ENCODE data around the gene CDC42EP1.
"Not testable (repeated sequence)": the region's sequence is repeated elsewhere in the genome, so short reads cannot be mapped to it uniquely, and the experiment has no call there.

CDC42EP1 gene, protein sequence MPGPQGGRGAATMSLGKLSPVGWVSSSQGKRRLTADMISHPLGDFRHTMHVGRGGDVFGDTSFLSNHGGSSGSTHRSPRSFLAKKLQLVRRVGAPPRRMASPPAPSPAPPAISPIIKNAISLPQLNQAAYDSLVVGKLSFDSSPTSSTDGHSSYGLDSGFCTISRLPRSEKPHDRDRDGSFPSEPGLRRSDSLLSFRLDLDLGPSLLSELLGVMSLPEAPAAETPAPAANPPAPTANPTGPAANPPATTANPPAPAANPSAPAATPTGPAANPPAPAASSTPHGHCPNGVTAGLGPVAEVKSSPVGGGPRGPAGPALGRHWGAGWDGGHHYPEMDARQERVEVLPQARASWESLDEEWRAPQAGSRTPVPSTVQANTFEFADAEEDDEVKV

DNA sequence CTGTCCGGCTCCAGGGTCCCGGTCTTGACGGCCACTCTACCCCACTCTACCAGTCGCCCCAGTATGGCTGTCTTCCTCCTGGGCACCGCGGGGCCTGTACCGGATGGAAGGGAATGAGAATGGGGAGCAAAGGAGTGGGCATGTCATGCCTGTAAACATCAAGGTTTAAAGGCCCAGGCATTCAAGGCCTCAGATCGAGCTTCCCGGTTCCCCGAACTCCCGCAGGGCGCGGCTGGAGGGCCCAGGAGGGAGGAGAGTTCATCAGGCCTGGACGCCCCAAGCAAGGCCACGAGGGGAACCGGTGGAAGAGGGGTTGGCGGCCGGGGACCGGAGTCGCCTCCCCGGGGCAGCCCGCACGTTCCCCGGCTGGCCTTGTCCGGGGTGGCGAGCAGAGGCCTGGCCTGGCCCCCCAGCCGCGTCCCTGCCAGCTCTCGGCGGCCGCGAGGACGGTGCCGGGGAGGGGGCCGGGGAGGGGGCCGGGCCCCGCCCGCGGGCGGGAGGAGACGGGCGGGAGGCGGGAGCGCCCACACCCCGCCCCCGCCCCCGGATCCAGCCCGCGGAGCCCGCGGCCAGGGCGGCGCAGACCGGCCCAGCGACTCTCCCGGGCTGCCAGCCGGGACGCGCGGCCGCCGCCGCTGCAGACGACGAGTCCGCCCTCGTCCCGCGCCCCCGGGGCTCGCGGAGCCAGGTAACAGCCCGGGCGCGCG lies at the start of gene CDC42EP1:
CDC42EP1 (plus strand) TSS at position 580 of the 707 bp plus-strand sequence. CDS start 5,870 bp downstream, outside the sequence.
- no peak for DNase-seq (ENCODE audit: low read depth)

DNA sequence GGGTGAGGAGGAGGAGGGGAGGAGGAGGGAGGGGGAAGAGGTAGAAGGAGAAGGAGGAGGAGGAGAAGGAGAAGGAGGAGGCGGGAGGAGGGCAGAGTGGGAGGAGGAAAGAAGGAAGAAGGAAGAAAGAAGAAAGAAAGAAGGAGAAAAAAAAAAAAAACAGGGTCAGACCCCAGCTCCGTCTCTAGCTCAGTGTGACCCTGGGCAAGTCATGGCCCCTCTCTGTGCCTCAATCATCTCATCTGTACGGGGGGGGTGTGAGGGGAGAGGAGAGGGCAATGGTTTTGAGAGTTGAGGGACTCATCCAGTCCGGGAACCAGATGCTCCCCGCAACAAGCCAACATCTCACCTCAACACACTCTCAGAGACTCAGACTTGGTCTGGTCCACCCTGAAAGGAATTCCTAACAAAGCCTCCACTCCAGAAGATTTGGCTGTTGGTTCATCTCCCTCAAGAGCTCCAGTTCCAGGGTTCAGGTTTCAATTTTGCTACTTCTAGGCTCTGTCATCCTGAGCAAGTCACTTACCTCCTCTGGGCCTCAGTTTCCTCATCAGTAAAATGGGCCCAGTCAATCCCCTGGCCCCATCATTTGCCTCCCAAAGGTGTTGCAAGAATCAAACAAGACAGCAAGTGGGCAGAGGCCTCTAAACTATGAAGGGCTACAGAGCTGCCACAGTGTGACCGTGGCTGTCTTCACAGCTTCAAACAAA lies 48.7 kb upstream of the CDC42EP1 start:
- DNase-seq (ENCODE audit: low read depth) = no peak

DNA sequence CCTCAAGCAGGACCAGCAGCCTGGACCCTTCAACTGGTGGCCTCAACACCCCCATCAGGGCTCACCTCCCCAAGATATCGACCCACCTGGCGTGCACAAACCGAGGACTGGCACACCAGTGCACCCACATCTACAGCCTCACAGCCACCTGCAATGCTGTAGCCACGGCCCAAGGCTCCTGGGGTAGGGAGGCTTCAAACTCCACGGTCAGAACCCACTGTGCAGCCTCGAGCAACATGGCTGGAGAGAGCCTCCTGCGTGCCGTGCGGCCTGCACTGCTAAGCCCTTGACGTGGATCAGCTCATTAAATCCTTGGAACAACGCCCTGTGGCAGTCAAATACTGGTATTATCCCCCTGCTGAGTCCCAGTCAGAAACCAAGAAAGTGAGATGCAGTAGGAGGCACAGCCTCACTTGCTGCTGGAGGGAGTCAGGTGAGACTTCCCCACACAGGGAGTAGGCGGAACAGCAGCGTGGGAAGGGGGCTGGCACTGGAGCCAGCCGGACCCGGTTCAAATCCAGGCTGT lies 45.7 kb upstream of the CDC42EP1 start:
- no peak for DNase-seq (ENCODE audit: low read depth)

DNA sequence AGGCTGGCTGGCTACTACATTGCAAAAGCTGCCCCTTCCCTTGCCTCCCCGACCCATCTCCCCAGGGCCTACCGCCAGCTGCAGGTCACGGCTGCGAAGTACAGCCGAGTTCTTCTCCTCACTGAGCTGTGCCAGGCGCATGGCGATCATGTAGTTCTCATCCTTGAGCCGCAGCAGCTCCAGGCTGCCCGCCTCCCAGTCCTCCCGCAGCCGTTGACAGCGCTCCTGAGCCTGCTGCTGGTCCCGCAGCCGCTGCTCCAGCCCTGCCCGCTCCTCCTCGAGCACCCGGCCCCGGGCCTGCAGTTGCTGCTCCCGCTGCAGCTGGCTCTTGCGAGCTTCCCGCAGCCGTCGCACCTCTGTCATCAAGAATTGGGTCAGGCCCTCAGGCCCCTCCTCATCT lies 44.4 kb upstream of the CDC42EP1 start:
- DNase-seq (ENCODE audit: low read depth) = no peak

DNA sequence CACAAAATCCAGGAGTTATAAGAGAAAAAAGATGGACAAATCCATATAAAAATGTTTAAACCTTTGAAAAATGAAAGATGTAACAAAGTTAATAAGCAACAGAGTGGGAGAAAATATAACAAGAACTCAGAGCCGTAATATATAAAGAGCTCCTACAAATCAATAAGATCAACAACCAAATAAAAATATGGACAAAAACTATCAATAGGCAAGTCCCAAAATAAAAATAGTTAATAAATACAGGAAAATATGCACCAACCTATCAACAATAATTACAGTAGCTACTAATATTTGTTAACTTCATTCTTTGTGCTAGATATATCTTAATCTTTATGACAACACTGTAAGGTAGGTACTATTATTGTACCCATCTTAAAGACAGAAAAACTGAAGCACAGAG lies 43.8 kb upstream of the CDC42EP1 start:
- DNase-seq (ENCODE audit: low read depth) = no peak

DNA sequence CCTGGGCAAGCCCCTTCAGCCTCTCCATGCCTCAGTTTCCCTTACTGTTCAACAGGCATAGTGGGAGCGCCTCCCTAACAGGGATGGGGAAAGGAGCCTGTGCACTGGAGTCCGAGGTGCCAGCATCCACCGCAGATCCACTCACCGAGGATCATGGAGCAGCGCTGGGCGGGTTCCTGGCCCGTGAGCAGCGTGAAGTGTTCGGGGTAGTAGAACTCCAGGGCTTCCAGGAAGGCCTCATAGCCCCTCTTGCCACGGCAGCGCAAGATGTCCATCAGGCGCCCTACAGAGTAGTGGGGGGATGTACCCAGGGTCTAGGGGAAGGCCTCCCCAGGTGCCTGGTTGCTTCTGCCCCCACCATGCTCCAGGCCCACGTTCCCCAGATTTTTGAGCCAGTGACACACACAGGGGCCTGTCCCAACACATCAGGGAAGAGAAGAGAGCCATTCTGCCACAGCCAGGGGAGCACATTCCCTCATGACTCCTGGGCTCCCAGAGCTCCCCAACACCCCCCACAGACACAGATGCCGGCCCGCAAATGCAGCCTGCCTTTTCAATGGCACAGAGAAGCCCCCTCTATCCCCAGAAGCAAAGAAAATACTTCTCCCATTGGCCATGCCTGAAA lies 42.3 kb upstream of the CDC42EP1 start:
- DNase-seq (ENCODE audit: low read depth) = no peak

DNA sequence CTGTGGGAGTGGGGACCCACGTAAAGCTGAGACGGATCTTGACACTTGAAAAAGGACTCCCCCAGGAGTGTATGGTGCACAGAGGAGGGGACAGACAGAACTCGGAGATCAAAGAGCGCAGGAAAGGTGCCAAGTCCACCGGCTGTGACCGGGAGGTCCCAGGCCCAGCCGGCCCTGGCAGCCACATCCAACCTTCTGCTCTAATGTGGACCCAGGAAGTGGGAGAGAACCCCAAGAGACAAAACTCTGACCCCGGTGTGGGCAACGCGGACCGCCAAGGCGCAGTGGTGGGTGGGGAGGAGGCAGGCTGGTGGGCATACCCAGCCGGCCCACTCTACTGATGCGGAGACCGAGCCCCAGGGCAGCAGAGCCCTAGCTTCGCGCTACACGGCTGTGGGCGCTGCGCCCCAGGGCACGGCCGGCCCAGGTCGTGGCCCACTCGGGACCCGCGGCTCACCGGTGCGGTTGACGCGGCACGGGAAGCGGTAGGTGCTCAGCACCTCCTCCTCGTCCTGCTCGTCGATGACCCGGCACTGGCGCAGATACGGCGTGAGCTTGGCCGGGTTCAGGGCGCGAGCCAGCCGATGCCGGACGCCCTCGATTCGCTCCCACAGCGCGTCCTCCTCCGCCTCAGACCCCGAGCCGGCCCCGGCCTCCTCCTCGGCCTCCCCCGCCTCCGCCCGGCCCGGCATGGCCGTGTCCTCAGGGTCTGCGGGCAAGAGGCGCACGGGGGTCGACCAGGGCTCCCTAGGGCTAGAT lies 41.6 kb upstream of the CDC42EP1 start:
- no peak for DNase-seq (ENCODE audit: low read depth)

DNA sequence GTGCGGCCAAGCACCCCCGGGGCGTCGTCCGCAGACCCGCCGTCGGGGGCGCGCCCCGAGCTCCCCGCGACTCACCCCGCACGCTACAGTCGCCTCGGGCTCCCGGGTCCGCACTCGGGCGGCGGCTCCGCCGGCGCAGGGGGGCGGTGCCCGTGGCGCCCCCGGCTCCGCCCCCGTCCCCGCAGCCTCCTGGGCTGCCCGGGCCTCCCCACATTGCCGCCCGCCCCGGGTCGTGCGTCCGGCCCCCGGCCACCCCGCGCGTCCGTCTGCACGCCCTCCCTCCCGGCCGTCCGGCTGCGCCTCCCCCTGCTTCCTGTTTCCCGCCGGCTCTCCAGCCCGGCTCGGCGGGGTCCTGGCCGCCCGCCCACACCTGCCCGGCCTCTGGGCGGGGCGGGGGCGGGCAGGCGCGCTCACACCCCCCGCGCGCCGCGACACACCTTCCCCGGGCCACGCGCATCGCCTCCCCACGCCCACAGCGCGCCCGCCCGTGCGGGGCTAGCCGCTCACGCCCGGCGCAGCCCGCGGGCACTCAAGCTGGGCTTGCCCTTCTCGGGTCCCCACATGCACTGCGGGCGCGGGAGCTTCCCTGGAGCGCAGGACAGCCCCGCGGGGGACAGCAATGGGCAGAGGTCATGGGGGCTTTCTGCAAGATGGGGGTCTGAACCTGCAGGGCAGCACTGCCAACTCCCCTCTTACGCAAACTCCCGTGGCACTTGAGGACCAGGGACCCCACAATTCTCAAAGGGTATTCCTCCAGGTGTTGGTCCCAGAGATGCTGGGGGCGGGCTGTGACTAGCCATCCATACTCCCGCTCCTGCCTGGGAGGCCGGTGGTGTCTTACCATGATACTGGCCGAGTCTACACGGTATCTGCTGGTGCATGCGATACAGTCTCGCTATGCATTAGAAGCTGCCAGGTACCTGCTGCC lies 40.7 kb upstream of the CDC42EP1 start, which contains the start of gene CARD10:
CARD10 (minus strand) TSS at position 148 of the 928 bp plus-strand sequence. CDS start 215 bp downstream, outside the sequence.
- DNase-seq (ENCODE audit: low read depth) = no peak

DNA sequence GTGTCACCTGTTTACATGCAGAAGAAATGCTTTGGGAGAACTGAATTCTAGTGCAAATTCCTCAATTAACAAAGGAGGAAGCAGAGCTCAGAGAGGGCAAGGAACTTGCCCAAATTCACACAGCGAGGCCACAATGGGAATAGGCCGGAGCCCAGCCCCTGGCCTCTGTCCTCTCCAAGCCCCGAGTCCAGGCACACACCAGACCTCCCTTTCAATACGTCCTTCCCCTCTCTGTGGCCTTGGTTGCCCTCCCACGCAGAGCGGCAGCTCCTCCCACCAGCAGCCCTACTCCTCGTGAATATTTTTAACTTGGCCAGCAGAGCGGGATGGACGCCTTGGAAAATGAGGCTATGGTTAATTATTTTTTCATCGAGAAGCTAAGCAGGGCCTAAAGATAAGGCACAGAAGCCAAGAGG lies 39.5 kb upstream of the CDC42EP1 start:
- DNase-seq (ENCODE audit: low read depth) = no peak

DNA sequence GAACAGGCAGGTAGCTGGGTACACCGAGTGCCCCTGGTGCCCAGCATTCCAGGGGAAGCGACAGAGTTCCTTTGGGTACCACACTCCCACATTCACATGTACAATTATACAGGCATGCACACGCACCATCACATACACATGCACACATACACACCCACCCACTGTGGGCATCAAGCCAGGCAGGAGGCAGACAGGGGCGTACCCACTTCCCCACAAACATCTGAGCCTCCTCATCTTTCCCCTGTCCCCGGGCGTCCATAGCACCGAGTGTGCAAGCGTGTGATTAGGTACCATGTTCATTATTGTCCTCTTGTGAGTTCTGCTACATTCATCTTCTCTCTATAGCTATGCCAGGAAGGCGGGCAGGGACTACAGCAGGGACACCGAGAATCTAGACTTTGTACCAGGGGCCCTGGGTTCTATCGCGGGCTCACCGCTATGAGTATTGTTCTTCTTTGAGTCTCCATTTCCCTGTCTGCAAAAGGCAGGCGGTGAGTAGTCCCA lies 39.0 kb upstream of the CDC42EP1 start:
- no peak for DNase-seq (ENCODE audit: low read depth)

DNA sequence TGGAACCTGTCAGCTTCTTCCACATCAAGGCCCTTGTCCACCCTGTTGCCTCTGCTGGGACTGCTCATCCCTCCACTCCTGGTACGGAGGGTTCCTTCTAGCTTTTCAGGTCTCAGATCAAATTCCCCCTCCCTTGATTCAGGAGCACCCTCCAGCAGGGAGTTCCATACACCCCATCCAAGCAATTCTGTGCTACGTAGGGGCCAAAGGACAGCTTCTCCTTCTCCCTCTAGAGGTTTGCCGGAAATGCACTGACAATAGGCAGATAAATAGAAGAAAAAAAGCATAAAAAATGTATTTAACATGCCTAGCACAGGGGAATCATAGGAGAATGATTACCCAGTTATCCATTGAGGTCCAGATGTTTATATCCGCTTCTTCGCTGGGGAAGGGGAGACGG lies 37.8 kb upstream of the CDC42EP1 start:
- DNase-seq (ENCODE audit: low read depth) = no peak

DNA sequence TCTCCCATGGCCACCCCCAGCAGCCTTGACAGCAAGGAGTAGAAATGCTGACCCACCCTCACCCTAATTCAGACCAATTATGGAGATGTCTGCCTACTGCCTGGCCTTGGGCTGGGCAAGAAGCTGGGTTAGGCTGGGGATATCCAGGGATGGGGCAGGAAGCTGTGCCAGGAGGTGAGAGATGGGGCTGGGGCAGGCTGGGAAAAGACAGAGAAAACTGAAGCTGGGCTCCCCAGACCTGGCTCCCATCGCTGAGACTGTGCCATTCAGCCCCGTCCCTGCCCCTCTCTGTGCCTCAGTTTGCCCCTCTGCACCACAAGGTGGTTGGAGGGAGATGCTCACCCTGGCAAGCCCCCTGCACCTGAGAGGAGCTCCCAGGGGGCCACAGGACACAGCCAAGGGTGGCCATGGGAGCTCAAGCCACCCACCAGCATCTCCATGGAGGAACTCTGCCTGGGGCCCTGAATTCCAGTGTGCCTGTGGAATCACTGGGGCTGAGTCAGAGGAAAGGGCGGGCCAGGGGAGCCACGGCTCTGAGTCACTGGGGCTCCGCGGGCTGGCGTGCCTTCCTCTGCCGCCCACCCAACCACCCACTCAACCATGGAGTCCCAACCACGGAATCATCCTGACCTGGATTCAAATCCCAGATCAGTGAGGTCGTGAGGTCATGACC lies 35.1 kb upstream of the CDC42EP1 start:
- DNase-seq (ENCODE audit: low read depth) = no peak

DNA sequence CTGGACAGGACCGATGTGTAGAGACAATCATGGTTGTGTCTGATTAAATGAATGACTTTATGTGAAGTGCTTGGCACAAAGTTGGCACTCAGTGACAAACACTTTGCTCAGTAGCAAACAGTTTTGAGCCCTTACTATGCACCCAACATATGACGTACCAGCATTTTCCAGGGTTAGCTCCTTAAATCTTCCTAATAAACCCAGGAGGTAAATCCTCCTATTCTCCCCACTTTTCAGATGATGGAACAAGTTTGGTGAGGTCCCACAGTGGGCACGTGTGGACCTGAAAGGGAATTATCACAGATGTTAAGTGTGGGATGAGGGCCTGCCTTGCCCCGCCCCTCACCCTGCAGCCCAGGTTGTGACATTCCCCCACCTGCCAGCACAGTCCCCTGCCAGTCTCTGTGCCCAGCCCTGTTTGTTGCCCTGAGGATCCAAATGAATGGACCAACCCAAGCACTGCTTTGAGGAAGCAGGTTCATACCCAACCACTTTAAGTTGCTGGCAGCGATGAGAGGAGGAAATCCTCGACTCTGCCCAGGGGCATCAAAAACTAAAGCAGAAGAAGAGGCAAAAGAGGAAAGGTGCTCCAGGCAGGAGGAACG lies 34.4 kb upstream of the CDC42EP1 start:
- no peak for DNase-seq (ENCODE audit: low read depth)

DNA sequence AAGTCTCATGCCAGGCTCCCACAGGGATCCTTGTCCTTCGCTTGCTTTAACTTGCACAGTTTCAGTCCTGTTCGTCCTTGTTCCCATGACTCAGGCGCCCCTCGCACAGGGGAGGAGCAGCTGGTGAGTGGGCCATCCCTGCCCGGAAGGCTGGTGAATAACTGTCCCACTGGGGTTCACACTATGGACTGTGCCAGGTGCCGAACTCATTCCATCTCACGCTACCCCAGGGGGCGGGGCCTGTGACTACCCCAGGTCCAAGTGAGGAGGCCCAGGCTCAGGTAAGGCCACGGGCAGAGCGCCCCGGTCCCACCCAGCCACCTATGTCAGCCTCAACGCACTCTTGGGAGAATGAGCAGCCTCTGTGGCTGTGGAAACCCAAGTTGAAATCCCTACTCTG lies 33.9 kb upstream of the CDC42EP1 start:
- DNase-seq (ENCODE audit: low read depth) = no peak

DNA sequence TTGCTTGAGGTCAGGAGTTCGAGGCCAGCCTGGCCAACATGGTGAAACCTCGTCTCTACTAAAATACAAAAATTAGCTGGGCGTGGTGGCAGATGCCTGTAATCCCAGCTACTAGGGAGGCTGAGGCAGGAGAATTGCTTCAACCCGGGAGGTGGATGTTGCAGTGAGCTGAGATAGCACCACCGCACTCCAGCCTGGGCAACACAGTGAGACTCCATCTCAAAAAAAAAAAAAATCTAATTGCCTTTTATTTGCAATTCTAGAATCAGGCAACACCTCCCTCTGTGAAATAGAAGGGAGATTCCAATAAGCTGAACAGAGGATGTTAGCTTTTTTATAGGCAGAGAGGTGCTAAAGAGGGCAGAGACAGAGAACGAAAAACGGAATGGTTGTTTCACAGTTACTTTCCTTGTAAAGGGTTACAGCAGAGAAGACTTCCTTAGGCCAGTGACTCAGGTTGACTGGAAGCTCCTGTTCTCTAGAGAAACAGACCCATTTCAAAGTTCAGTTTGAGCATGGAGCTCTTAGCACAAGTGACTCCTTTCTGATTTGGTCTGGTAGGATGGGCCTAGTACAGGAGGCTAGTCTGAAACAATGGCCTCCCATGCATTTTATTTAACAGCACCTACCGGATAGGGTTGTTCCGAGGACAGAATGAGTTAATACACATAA lies 33.1 kb upstream of the CDC42EP1 start:
- not testable (repeated sequence) for DNase-seq (ENCODE audit: low read depth)

DNA sequence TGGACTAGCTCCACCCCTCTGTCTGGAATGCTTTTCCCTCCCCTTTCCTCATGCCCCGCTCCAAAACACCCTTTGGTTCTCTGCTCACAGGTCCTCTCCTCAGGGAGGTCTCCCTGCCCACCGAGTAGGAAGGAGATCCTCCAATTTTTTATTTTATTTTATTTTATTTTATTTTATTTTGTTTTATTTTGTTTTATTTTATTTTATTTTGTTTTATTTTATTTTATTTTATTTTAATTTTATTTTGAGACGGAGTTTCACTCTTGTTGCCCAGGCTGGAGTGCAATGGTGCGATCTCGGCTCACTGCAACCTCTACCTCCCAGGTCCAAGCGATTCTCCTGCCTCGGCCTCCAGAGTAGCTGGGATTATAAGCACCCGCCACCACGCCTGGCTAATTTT lies 32.3 kb upstream of the CDC42EP1 start:
- DNase-seq (ENCODE audit: low read depth) = not testable (repeated sequence)

DNA sequence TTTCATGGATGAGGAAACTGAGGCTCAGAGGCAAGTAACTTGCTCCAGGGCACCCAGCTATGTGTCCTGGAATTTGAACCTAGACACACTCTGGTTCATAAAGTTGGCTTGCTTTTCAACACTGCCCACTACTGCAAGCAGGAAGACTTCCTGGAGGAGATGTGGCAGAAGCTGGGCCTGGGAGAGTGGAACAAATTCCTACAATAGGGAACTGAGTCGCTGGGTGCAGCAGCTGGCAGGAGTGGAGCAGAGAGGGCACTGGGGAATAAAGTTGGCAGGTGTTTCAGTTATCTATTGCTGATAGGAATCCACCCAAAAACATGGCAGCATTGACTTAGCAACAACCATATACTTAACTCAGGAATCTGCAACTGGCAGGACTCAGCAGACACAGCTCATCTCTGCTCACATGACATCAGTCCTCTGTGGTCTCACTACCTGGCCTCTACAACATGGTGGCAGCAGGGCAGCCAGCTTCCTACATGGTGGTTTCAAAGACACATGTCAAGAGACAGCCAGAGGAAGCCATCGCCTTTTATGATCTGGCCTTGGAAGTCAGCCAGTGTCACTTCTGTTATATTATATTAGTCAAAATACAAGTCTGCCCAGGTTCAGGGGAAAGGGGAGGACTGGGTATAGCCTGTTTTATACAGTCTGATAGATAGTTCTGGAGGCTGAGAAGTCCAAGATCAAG lies 30.5 kb upstream of the CDC42EP1 start:
- no peak for DNase-seq (ENCODE audit: low read depth)

DNA sequence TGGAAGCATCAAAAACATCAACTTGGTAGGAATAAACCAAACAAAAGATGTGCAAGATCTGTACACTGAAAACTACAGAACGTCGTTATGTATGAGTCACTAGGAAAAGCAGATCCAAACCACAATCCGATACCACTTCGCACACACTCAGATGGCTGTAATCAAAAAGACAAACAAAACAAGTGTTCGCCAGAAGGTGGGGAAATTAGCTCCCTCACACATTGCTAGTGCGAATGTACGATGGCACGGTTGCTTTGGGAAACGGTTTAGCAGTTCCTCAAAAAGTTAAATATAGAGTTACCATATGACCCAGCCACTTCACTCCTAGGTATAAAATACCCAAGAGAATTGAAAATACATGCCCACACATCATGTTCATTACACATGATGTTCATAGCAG lies 26.3 kb upstream of the CDC42EP1 start:
- DNase-seq (ENCODE audit: low read depth) = no peak
